ENCODE data around the gene MCCD1.

Gene MCCD1

GRCh38 chr6:31557443-31558317 is 28.9 kb downstream of the MCCD1 start:
- H3K4me3 ChIP-seq (ENCODE audit: low read length): no peak overlapping the region
- TF ChIP-seq, protein P1, sequence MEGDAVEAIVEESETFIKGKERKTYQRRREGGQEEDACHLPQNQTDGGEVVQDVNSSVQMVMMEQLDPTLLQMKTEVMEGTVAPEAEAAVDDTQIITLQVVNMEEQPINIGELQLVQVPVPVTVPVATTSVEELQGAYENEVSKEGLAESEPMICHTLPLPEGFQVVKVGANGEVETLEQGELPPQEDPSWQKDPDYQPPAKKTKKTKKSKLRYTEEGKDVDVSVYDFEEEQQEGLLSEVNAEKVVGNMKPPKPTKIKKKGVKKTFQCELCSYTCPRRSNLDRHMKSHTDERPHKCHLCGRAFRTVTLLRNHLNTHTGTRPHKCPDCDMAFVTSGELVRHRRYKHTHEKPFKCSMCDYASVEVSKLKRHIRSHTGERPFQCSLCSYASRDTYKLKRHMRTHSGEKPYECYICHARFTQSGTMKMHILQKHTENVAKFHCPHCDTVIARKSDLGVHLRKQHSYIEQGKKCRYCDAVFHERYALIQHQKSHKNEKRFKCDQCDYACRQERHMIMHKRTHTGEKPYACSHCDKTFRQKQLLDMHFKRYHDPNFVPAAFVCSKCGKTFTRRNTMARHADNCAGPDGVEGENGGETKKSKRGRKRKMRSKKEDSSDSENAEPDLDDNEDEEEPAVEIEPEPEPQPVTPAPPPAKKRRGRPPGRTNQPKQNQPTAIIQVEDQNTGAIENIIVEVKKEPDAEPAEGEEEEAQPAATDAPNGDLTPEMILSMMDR (conservative IDR thresholded peaks at IDR 0.05; ENCODE audit: low read length): no peak
- no peak for DNase-seq (ENCODE audit: low read depth)

DNA sequence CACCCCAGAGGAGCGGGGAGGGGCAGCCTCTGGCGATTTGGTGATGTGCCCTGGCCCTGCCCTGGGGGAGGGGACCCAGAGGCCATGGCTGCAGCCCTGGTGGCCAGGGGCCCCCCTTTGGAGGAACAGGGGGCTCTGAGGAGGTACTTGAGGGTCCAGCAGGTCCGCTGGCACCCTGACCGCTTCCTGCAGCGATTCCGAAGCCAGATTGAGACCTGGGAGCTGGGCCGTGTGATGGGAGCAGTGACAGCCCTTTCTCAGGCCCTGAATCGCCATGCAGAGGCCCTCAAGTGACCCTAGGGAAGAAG is 29.5 kb downstream of the MCCD1 start:
- TF ChIP-seq, protein P1 (conservative IDR thresholded peaks at IDR 0.05; ENCODE audit: low read length): no peak
- no peak for DNase-seq (ENCODE audit: low read depth)
- no peak overlapping the region for H3K4me3 ChIP-seq (ENCODE audit: low read length)

GRCh38 chr6:31558631-31559500 is 30.1 kb downstream of the MCCD1 start:
- peak; percentile 48 for DNase-seq (ENCODE audit: low read depth)
- no peak overlapping the region for H3K4me3 ChIP-seq (ENCODE audit: low read length)
- TF ChIP-seq, protein P1 (conservative IDR thresholded peaks at IDR 0.05; ENCODE audit: low read length): no peak

GRCh38 chr6:31559606-31559957 is 30.8 kb downstream of the MCCD1 start:
- TF ChIP-seq, protein P1 (conservative IDR thresholded peaks at IDR 0.05; ENCODE audit: low read length): no peak
- H3K4me3 ChIP-seq (ENCODE audit: low read length): no peak overlapping the region
- DNase-seq (ENCODE audit: low read depth): no peak

DNA sequence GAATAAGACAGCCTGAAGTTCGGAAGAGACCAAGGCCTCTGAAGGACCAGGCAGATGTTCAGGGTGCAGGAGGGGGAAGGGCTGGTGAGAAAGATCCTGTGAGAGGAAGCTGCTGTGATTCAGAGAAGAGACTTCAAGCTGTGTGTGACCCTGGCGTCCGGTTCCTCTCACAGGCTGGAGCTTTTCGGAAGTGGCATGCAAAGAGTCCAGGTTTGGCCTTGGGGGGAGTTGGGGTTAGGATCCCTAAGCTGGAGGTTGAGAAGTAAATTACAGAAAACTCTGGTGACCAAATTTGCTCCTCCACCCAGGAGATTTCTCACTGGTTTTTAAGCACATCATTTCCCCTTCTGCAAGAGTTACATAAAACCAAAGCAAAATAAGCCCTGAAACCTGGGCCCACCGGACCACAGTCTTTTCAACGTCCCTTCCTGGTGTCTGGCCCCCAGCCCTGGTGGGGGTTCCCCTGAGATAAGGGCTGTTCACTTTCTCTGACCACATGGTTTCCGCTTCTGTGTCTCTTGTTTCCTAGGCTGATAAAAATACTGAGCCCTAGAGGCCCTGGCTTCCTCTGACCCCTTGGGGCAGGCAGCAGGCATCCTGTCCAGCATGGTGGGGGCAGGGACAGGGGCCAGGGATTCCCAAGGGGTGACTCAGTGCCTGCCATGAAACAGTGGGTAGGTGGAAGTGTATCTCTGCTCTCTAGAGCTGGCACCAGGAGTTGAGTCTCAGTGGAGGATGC is 31.4 kb downstream of the MCCD1 start:
- peak; percentile 67 for DNase-seq (ENCODE audit: low read depth)
- H3K4me3 ChIP-seq (ENCODE audit: low read length): no peak overlapping the region
- TF ChIP-seq, protein P1 (conservative IDR thresholded peaks at IDR 0.05; ENCODE audit: low read length): no peak

- TF ChIP-seq, protein P1 (conservative IDR thresholded peaks at IDR 0.05; ENCODE audit: low read length): no peak
- DNase-seq (ENCODE audit: low read depth): no peak
- H3K4me3 ChIP-seq (ENCODE audit: low read length): no peak overlapping the region
Observed at GRCh38 chr6:31560697-31561058, 31.9 kb downstream of the MCCD1 start.

Data from AG10803 (cell line).